WERI-Rb-1 (cell line): ENCODE measurements around the gene CRYAB.

Source experiments
- DNase-seq: peaks from one replicate; pipeline ENCODE4 v3.0.0-alpha.2; 2020
- H3K27ac ChIP-seq: fragments of 250-450 bp; sonication (Bioruptor Pico); 2 replicates; pipeline ENCODE4 v1.5.1; 2020; ENCODE audit warnings: mild to moderate bottlenecking, moderate library complexity
- H3K27me3 ChIP-seq: fragments of 250-450 bp; sonication (Bioruptor Pico); 2 replicates; pipeline ENCODE4 v1.5.1; 2021; ENCODE audit warnings: mild to moderate bottlenecking, low read depth, moderate library complexity; ENCODE audit not compliant: insufficient read depth, severe bottlenecking
- H3K36me3 ChIP-seq: fragments of 250-450 bp; sonication (Bioruptor Pico); 2 replicates; pipeline ENCODE4 v1.5.1; 2020; ENCODE audit warnings: mild to moderate bottlenecking, moderate library complexity
- H3K4me3 ChIP-seq: 2 replicates; pipeline ENCODE4 v1.5.1; 2011; ENCODE audit warnings: low read depth, mild to moderate bottlenecking, control low read depth, low read length
- H3K9me3 ChIP-seq: fragments of 250-450 bp; sonication (Bioruptor Pico); 2 replicates; pipeline ENCODE4 v1.5.1; 2021; ENCODE audit warnings: mild to moderate bottlenecking, moderate library complexity; ENCODE audit not compliant: severe bottlenecking
- TF ChIP-seq, protein P1 (sequence below): IDR thresholded peaks from 2 replicates; pipeline ENCODE4 v1.5.1; 2011; ENCODE audit warnings: low read depth, mild to moderate bottlenecking, control low read depth, inconsistent platforms, low read length

The CRYAB gene

GRCh38 chr11:111878385-111878848 is 33.2 kb downstream of the CRYAB start:
- Histone ChIP-seq H3K27me3 (no peaks in the 10 kb centered on the region), H3K27ac (peak overlapping the region; percentile 98), H3K4me3 (peak overlapping the region; percentile 92), H3K9me3 (no peaks in the 10 kb centered on the region), H3K36me3 (no peaks in the 10 kb centered on the region)
- no peak for DNase-seq
- TF ChIP-seq, protein P1, sequence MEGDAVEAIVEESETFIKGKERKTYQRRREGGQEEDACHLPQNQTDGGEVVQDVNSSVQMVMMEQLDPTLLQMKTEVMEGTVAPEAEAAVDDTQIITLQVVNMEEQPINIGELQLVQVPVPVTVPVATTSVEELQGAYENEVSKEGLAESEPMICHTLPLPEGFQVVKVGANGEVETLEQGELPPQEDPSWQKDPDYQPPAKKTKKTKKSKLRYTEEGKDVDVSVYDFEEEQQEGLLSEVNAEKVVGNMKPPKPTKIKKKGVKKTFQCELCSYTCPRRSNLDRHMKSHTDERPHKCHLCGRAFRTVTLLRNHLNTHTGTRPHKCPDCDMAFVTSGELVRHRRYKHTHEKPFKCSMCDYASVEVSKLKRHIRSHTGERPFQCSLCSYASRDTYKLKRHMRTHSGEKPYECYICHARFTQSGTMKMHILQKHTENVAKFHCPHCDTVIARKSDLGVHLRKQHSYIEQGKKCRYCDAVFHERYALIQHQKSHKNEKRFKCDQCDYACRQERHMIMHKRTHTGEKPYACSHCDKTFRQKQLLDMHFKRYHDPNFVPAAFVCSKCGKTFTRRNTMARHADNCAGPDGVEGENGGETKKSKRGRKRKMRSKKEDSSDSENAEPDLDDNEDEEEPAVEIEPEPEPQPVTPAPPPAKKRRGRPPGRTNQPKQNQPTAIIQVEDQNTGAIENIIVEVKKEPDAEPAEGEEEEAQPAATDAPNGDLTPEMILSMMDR = no peak

DNA sequence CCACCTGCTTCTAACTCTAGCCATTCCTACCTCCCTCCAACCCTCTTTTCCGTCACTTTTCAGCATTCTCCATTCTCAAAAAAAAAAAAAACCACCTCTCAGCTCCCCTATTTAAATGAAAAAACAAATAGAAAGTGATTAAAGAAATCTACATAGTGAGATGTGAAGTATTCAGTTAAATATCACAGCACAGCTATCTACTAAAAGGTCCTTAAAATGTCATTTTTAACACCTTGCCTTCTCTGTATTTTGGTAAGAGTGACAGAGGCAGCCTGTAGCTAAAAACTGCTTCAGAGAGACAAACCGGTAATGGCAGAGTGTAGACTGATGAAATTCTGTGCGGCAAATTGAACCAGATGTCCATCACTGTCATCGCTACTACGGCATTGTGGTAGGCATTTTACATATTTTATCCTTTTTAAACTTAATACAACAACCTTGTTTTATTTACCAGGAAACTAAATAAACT is 39.8 kb downstream of the CRYAB start:
- TF ChIP-seq, protein P1 = no peak
- Histone ChIP-seq H3K27me3 (no peaks in the 10 kb centered on the region), H3K4me3 (peak overlapping the region; percentile 94), H3K9me3 (no peaks in the 10 kb centered on the region), H3K36me3 (peaks cover 34% of the 10 kb centered on the region), H3K27ac (peak overlapping the region; percentile 92)
- DNase-seq = no peak

- peaks cover 39% of the 10 kb centered on the region for H3K36me3 ChIP-seq
- DNase-seq = peak; percentile 90
- H3K9me3 ChIP-seq = no peaks in the 10 kb centered on the region
- TF ChIP-seq, protein P1 = no peak
- peak within 1 kb of the TSS; percentile 92 for H3K27ac ChIP-seq
- H3K4me3 ChIP-seq = peak within 1 kb of the TSS; percentile 94
- no peaks in the 10 kb centered on the region for H3K27me3 ChIP-seq
These were observed 40.5 kb downstream of the CRYAB start, which contains the start of gene ALG9 for GRCh38 chr11:111870886-111871692. ALG9 (minus strand) TSS chr11:111871581; CDS start chr11:111871482, 99 bp downstream.

- TF ChIP-seq, protein P1 = no peak
- Histone ChIP-seq H3K4me3 (peak overlapping the region; percentile 94), H3K27ac (peak overlapping the region; percentile 92; the same call in 1 of the 2 replicates), H3K9me3 (no peaks in the 10 kb centered on the region), H3K36me3 (peaks cover 43% of the 10 kb centered on the region), H3K27me3 (no peaks in the 10 kb centered on the region)
- no peak for DNase-seq
These were observed 41.1 kb downstream of the CRYAB start for GRCh38 chr11:111870522-111870885.

DNA sequence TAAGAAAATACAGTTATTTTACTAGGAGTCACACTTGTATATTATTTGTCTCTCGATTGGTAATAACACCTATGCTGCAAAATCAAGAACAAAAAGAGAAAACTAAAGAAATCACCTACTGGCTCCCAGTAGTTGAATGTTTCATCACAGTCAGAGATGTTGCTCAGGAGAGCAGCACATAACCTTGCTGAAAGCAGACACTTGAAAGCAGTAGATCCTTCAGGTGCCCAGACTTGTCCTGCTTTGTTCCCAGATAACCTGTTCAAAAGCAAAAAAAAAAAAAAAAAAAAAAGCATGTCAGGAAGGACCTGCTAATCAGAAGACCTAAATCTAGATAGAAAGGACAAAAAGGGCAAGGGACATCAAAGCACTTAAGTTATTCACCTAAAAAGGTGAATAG is 41.5 kb downstream of the CRYAB start:
- no peak overlapping the region for H3K27ac ChIP-seq
- DNase-seq = no peak
- TF ChIP-seq, protein P1 = no peak
- H3K9me3 ChIP-seq = no peaks in the 10 kb centered on the region
- peaks cover 47% of the 10 kb centered on the region for H3K36me3 ChIP-seq
- peak overlapping the region; percentile 94 for H3K4me3 ChIP-seq
- H3K27me3 ChIP-seq = no peaks in the 10 kb centered on the region
